HL-60 (cell line): Measurements from ENCODE around the gene PALLD.

Experiments
- DNase-seq, 2 experiments: peaks; one replicate each; pipeline ENCODE4 v3.0.0-alpha.2; 2010 to 2020; ENCODE audit warnings: low read depth in 1 of 2, low spot score in 1 of 2
- H3K27ac ChIP-seq: fragments of 250-450 bp; sonication (Bioruptor Pico); replicated peaks from 2 replicates; pipeline ENCODE4 v1.5.1; 2020; ENCODE audit warnings: mild to moderate bottlenecking, moderate library complexity
- H3K27me3 ChIP-seq: fragments of 250-450 bp; sonication (Bioruptor Pico); 2 replicates; pipeline ENCODE4 v1.5.1; 2021; ENCODE audit warnings: mild to moderate bottlenecking, moderate library complexity; ENCODE audit not compliant: insufficient read depth, poor library complexity, severe bottlenecking
- H3K4me3 ChIP-seq: replicated peaks from 2 replicates; pipeline ENCODE4 v1.5.1; 2011; ENCODE audit warnings: mild to moderate bottlenecking, control low read depth, low read length; ENCODE audit not compliant: insufficient read depth
- GABPA ChIP-seq: IDR thresholded peaks from 2 replicates; pipeline ENCODE4 v1.6.1; 2012; ENCODE audit warnings: low read depth
- POLR2AphosphoS5 ChIP-seq: IDR thresholded peaks from 2 replicates; pipeline ENCODE4 v1.6.1; 2012; ENCODE audit warnings: low read depth
- SPI1 ChIP-seq: IDR thresholded peaks from 2 replicates; pipeline ENCODE4 v1.6.1; 2012; ENCODE audit warnings: low read depth, mild to moderate bottlenecking, borderline replicate concordance
- TF ChIP-seq, protein P1 (sequence below): IDR thresholded peaks from 2 replicates; pipeline ENCODE4 v1.6.1; 2012; ENCODE audit warnings: low read depth; ENCODE audit not compliant: insufficient replicate concordance
- TF ChIP-seq, protein P2 (sequence below): IDR thresholded peaks from one replicate; pipeline ENCODE4 v1.5.1; 2011; ENCODE audit warnings: low read length, control low read depth, inconsistent platforms; ENCODE audit not compliant: insufficient read depth

The PALLD gene

DNA sequence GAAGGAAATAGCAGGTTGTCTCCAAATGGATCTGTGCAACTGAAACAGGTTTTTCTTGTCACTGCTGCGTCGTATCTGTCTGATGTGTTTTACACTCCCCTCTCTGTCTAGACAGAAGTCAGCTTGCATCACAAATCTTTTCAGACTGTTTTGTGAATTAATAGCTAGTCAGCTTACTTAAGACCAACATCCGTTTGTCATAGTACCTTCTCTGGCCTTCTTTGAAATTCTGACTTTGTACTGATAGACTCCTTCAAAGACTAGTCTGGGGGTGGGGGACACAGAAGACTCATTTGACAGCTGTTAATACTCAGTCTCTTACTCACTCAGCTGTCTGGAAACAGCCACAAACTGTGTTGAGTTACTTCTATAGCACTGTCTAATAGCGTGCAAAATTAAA is 197.8 kb downstream of the PALLD start:
- TF ChIP-seq POLR2AphosphoS5 = no peak
- TF ChIP-seq, protein P1, sequence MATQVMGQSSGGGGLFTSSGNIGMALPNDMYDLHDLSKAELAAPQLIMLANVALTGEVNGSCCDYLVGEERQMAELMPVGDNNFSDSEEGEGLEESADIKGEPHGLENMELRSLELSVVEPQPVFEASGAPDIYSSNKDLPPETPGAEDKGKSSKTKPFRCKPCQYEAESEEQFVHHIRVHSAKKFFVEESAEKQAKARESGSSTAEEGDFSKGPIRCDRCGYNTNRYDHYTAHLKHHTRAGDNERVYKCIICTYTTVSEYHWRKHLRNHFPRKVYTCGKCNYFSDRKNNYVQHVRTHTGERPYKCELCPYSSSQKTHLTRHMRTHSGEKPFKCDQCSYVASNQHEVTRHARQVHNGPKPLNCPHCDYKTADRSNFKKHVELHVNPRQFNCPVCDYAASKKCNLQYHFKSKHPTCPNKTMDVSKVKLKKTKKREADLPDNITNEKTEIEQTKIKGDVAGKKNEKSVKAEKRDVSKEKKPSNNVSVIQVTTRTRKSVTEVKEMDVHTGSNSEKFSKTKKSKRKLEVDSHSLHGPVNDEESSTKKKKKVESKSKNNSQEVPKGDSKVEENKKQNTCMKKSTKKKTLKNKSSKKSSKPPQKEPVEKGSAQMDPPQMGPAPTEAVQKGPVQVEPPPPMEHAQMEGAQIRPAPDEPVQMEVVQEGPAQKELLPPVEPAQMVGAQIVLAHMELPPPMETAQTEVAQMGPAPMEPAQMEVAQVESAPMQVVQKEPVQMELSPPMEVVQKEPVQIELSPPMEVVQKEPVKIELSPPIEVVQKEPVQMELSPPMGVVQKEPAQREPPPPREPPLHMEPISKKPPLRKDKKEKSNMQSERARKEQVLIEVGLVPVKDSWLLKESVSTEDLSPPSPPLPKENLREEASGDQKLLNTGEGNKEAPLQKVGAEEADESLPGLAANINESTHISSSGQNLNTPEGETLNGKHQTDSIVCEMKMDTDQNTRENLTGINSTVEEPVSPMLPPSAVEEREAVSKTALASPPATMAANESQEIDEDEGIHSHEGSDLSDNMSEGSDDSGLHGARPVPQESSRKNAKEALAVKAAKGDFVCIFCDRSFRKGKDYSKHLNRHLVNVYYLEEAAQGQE = no peak
- no peak for TF ChIP-seq SPI1
- no peak for DNase-seq
- H3K27me3 ChIP-seq = no peaks in the 10 kb centered on the region
- H3K4me3 ChIP-seq = no peak overlapping the region
- no peak overlapping the region for H3K27ac ChIP-seq

DNA sequence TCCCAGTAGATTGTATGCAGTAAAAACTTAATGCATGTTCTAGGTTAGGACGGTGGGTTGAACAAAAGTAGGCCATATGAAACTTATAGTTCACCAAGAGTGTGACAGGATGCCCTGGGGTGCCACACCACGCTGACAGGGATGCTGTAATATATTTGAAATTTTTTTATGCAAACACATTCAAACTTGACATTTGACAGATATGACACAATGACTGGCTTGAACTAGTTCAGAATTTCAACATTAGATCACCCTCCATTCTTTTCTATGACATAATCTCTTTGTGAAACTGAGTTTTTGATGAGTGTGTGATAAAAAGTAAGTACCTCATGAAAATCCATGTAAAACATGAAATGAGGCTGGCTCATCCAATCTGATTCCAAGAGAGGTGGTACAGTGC is 198.4 kb downstream of the PALLD start:
- Histone ChIP-seq H3K27me3 (no peaks in the 10 kb centered on the region), H3K4me3 (no peak overlapping the region), H3K27ac (no peak overlapping the region)
- DNase-seq = no peak
- TF ChIP-seq, protein P1 = no peak
- no peak for TF ChIP-seq POLR2AphosphoS5
- no peak for TF ChIP-seq GABPA

DNA sequence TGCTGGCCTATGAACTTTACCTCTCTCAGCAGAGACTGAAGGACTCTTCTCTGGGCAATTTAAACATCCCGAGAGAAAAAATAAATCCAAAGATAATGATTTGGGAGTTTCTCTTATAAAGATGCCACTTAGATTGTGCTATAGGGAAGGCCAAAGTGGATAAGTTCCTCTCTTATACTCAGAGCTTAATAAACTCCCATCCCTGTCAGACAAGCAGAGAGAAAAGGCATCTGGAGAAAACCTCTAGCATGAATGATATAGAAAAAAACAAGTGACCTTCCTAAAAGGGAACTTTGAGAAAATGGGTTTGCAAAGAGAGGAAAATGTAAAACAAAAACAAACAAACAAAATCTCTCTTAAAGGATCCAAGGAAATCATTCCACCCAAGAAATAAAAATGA is 199.4 kb downstream of the PALLD start:
- TF ChIP-seq, protein P2, sequence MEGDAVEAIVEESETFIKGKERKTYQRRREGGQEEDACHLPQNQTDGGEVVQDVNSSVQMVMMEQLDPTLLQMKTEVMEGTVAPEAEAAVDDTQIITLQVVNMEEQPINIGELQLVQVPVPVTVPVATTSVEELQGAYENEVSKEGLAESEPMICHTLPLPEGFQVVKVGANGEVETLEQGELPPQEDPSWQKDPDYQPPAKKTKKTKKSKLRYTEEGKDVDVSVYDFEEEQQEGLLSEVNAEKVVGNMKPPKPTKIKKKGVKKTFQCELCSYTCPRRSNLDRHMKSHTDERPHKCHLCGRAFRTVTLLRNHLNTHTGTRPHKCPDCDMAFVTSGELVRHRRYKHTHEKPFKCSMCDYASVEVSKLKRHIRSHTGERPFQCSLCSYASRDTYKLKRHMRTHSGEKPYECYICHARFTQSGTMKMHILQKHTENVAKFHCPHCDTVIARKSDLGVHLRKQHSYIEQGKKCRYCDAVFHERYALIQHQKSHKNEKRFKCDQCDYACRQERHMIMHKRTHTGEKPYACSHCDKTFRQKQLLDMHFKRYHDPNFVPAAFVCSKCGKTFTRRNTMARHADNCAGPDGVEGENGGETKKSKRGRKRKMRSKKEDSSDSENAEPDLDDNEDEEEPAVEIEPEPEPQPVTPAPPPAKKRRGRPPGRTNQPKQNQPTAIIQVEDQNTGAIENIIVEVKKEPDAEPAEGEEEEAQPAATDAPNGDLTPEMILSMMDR = no peak
- TF ChIP-seq SPI1 = no peak
- no peak for TF ChIP-seq POLR2AphosphoS5
- TF ChIP-seq, protein P1 = no peak
- no peak for TF ChIP-seq GABPA
- no peaks in the 10 kb centered on the region for H3K27me3 ChIP-seq
- no peak overlapping the region for H3K27ac ChIP-seq

DNA sequence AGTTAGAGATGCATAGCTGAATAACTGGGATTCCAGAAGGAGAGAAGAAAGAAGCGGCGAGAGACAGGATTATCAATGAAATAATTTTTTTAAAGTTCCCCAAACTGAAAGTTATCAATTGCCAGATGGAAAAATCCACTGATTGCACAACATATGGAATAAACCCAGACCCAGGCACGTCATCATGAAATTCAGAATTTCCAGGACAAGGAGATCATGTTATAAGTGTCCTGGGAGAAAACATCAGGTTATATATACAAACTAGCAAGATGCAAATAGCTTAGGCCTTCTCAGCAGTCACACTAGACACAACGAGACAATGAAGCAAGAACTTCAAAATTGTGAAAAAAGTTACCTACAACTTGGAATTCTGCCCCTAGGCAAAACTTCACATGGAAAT is 200.0 kb downstream of the PALLD start:
- no peak for DNase-seq
- no peaks in the 10 kb centered on the region for H3K27me3 ChIP-seq
- H3K27ac ChIP-seq = no peak overlapping the region
- H3K4me3 ChIP-seq = no peak overlapping the region
- TF ChIP-seq POLR2AphosphoS5 (no peak), GABPA (no peak), SPI1 (no peak)
- TF ChIP-seq, protein P2 = no peak
- TF ChIP-seq, protein P1 = no peak

More for the DNA sequence above, 199.4 kb downstream of the PALLD start:
- no peak overlapping the region for H3K4me3 ChIP-seq
- no peak for DNase-seq
